ENCODE data around the gene ARHGEF40. TPM values are rescaled to one million over a fixed set of nuclear protein-coding genes. Genes with fewer than 3 reads are reported as not detected.

The ARHGEF40 gene
- total RNA-seq, 2 experiments from 2014 or later = 0.09 TPM; not detected in 1

DNA sequence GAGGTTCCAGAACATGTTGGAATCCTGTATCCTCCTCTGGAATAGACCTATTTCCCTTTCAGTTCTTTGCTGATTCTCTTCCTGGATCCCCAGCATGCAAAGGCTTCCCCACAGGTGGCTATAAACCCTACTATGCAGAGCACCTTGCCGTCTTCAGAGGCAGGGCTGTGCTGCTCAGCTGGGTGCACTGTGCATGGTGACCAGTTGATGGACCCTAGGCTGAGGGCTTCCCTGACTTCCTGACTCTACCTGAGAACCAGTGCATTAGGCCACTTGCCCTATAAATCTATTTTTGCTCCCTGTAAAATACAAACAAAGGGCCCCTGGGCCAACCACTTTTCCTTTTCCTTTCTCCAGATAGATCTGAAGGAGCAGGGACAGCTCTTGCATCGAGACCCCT lies 14.3 kb downstream of the ARHGEF40 start:
- ATAC-seq = no peak

GRCh38 chr14:21084998-21085853 lies 15.1 kb downstream of the ARHGEF40 start:
- CTCF ChIA-PET = interaction anchor here (1.6 to 11.6 kb wide), 4 partner anchors 7 to 20 kb away, joined by 5 to 339 read pairs (median 26); partner anchors contain the start of genes ARHGEF40 and TMEM253
- H3K27ac Mint-ChIP-seq = no peak overlapping the region
- DNase-seq (no peak), ATAC-seq (no peak)
- H3K4me3 Mint-ChIP-seq = no peak overlapping the region
- H3K36me3 Mint-ChIP-seq = no peaks in the 10 kb centered on the region
- H3K27me3 Mint-ChIP-seq = no peaks in the 10 kb centered on the region
- H3K9me3 Mint-ChIP-seq (ENCODE audit: low read depth) = no peaks in the 10 kb centered on the region
- peaks cover 23% of the 10 kb centered on the region for H3K4me1 Mint-ChIP-seq

More for the DNA sequence above, 14.3 kb downstream of the ARHGEF40 start:
- CTCF ChIA-PET = interaction anchor here (0.6 to 1.8 kb wide), 5 partner anchors 8 to 25 kb away, joined by 3 to 6 read pairs (median 5); no protein-coding TSS in a partner anchor
- no peak for DNase-seq
- Mint-ChIP-seq H3K36me3 (no peaks in the 10 kb centered on the region), H3K27ac (no peak overlapping the region), H3K4me1 (peaks cover 23% of the 10 kb centered on the region), H3K4me3 (no peak overlapping the region), H3K9me3 (ENCODE audit: low read depth) (no peaks in the 10 kb centered on the region), H3K27me3 (no peaks in the 10 kb centered on the region)

- H3K4me3 Mint-ChIP-seq = no peak overlapping the region
- no peak for ATAC-seq
These were observed 16.8 kb downstream of the ARHGEF40 start for GRCh38 chr14:21086908-21087293.

GRCh38 chr14:21087294-21088091 lies 17.4 kb downstream of the ARHGEF40 start:
- Mint-ChIP-seq H3K4me3 (no peak overlapping the region), H3K27me3 (no peaks in the 10 kb centered on the region), H3K36me3 (no peaks in the 10 kb centered on the region), H3K27ac (no peak overlapping the region), H3K4me1 (peaks cover 24% of the 10 kb centered on the region), H3K9me3 (ENCODE audit: low read depth) (no peaks in the 10 kb centered on the region)
- CTCF ChIA-PET = interaction anchor here (1.0 to 11.6 kb wide), 8 partner anchors 10 to 116 kb away, joined by 3 to 339 read pairs (median 24); partner anchors contain the start of genes ARHGEF40, NDRG2 and TMEM253
- DNase-seq (peak; percentile 78), ATAC-seq (peak; percentile 80)

More at GRCh38 chr14:21086908-21087293, 16.8 kb downstream of the ARHGEF40 start:
- no peaks in the 10 kb centered on the region for H3K9me3 Mint-ChIP-seq (ENCODE audit: low read depth)
- H3K4me1 Mint-ChIP-seq = peaks cover 23% of the 10 kb centered on the region
- CTCF ChIA-PET = interaction anchor here (1.0 to 11.6 kb wide), 7 partner anchors 11 to 81 kb away, joined by 3 to 339 read pairs (median 46); partner anchors contain the start of genes ARHGEF40, NDRG2 and TMEM253
- DNase-seq = no peak
- H3K27ac Mint-ChIP-seq = peak overlapping the region; percentile 10
- no peaks in the 10 kb centered on the region for H3K27me3 Mint-ChIP-seq
- no peaks in the 10 kb centered on the region for H3K36me3 Mint-ChIP-seq

DNA sequence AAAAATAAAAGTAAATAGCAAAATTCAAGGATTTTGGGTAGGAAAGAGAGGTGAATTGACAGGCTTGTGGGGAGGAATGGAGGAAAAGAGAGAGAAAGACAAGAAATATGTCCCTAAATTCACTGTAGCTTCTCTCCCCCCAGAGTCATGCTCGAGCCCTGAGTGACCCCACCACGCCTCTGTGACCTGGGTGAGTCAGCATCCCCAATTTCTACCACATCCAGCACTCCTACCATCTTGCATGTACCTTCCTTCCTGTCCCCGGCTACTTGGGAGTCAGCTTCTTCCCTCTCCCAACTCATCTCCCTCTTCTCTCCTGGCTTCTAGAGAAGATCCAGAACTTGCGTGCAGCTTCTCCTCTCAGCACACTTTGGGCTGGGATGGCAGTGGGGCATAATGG lies 18.6 kb downstream of the ARHGEF40 start:
- ATAC-seq (no peak), DNase-seq (no peak)
- CTCF ChIA-PET = interaction anchor here (1.3 to 11.6 kb wide), 6 partner anchors 10 to 117 kb away, joined by 3 to 339 read pairs (median 48); partner anchors contain the start of genes ARHGEF40, TMEM253 and ZNF219
- Mint-ChIP-seq H3K27ac (no peak overlapping the region), H3K4me3 (no peak overlapping the region), H3K27me3 (no peaks in the 10 kb centered on the region), H3K36me3 (no peaks in the 10 kb centered on the region), H3K4me1 (peaks cover 30% of the 10 kb centered on the region), H3K9me3 (ENCODE audit: low read depth) (no peaks in the 10 kb centered on the region)

DNA sequence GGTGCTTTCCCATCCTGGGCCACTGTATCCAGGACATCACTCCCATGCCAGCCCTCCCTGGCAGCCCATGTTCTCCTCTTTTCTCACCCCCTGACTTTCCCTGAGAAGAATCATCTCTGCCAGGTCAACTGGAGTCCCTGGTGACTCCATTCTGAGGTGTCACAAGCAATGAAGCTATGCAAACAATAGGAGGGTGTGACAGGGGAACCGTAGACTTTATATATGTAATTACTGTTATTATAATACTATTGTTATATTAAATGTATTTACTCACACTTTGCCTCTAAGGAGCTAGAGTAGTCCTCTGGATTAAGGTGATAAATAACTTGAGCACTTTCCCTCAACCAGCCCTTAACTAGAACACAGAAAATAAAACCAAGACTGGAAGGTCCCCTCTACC lies 19.2 kb downstream of the ARHGEF40 start:
- ATAC-seq = no peak
- Mint-ChIP-seq H3K27me3 (no peaks in the 10 kb centered on the region), H3K4me1 (peaks cover 30% of the 10 kb centered on the region), H3K4me3 (no peak overlapping the region), H3K36me3 (no peaks in the 10 kb centered on the region), H3K9me3 (ENCODE audit: low read depth) (no peaks in the 10 kb centered on the region), H3K27ac (peak overlapping the region; percentile 50)
- CTCF ChIA-PET = interaction anchor here (0.8 to 11.6 kb wide), 8 partner anchors 9 to 118 kb away, joined by 3 to 339 read pairs (median 26); partner anchors contain the start of genes ARHGEF40, TMEM253 and ZNF219
- no peak for DNase-seq

DNA sequence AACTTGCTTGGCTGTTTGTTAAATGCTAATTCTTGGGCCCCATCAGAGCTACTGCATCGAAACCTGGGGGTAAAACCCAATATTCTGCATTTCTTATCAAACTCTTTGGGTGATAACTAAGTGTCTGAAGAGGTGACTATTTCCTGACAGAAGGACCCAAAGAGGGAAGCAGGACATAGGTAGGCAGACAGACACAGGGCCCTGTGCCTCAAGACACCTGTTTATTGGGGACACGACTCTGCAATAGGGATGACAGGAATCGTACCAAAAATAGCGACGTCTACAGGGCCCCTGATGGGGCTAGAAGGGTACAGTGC lies 19.7 kb downstream of the ARHGEF40 start:
- no peak overlapping the region for H3K4me3 Mint-ChIP-seq
- no peak overlapping the region for H3K27ac Mint-ChIP-seq
- no peaks in the 10 kb centered on the region for H3K27me3 Mint-ChIP-seq
- H3K9me3 Mint-ChIP-seq (ENCODE audit: low read depth) = no peaks in the 10 kb centered on the region
- DNase-seq (no peak), ATAC-seq (no peak)
- CTCF ChIA-PET = interaction anchor here (0.8 to 11.6 kb wide), 7 partner anchors 15 to 119 kb away, joined by 3 to 339 read pairs (median 46); partner anchors contain the start of genes ARHGEF40 and TMEM253
- no peaks in the 10 kb centered on the region for H3K36me3 Mint-ChIP-seq
- H3K4me1 Mint-ChIP-seq = peaks cover 30% of the 10 kb centered on the region

DNA sequence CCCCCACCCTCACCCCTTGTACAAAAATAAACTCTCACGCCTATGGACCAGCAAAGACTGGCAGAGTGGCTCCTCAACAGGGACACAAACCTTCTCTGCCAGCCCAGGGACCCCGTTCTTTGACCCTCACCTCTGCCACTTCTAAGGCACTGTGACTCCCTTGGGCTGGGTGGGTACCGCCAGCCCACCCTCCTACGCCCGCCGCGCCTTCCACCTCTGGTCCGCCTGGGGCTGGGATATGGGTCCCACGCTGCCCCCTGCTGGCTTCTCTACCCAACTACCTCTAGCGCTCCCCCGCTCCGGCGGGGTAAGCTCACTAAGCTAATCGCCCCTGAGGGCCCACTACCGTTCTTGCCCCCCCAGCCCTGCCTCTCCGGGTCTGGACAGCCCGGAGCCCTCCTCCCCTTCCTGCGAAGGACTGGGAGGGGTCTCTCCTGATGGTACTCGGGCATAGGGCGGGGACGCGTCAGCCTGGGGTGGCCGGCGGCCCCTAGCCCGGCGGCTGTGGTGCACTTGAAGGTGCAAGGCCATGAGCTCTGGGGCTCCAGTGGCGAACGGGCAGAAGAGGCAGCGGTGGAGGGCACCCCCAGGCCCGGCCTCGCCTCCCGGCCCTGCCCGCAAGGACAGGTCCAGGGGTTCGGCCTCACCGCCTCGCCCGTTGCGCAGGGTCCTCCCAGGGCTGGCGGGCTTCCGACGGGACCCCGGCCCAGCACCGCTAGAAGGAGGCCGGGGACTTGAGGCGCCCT lies 20.3 kb downstream of the ARHGEF40 start:
- H3K9me3 Mint-ChIP-seq (ENCODE audit: low read depth) = no peaks in the 10 kb centered on the region
- H3K4me1 Mint-ChIP-seq = peaks cover 30% of the 10 kb centered on the region
- DNase-seq (no peak), ATAC-seq (no peak)
- H3K4me3 Mint-ChIP-seq = no peak overlapping the region
- no peak overlapping the region for H3K27ac Mint-ChIP-seq
- CTCF ChIA-PET = interaction anchor here (0.7 to 11.6 kb wide), 8 partner anchors 15 to 116 kb away, joined by 3 to 339 read pairs (median 25); partner anchors contain the start of genes ARHGEF40 and TMEM253
- no peaks in the 10 kb centered on the region for H3K27me3 Mint-ChIP-seq
- no peaks in the 10 kb centered on the region for H3K36me3 Mint-ChIP-seq

- CTCF ChIA-PET = interaction anchor here (0.7 to 11.6 kb wide), 15 partner anchors 10 to 117 kb away, joined by 3 to 339 read pairs (median 8); partner anchors contain the start of genes ARHGEF40 and TMEM253
- no peaks in the 10 kb centered on the region for H3K9me3 Mint-ChIP-seq (ENCODE audit: low read depth)
- H3K4me3 Mint-ChIP-seq = no peak overlapping the region
- peaks cover 30% of the 10 kb centered on the region for H3K4me1 Mint-ChIP-seq
- H3K27me3 Mint-ChIP-seq = no peaks in the 10 kb centered on the region
- H3K36me3 Mint-ChIP-seq = no peaks in the 10 kb centered on the region
- DNase-seq = no peak
- no peak for ATAC-seq
- H3K27ac Mint-ChIP-seq = no peak overlapping the region
These were observed 21.0 kb downstream of the ARHGEF40 start for GRCh38 chr14:21090940-21091663.

GRCh38 chr14:21091821-21092272 lies 21.7 kb downstream of the ARHGEF40 start:
- no peak for DNase-seq
- Mint-ChIP-seq H3K27ac (no peak overlapping the region), H3K4me3 (no peak overlapping the region), H3K4me1 (peaks cover 25% of the 10 kb centered on the region), H3K36me3 (no peaks in the 10 kb centered on the region), H3K9me3 (ENCODE audit: low read depth) (no peaks in the 10 kb centered on the region), H3K27me3 (peaks cover 1% of the 10 kb centered on the region)
- CTCF ChIA-PET = interaction anchor here (0.5 to 11.6 kb wide), 31 partner anchors 8 to 347 kb away, joined by 3 to 339 read pairs (median 6); partner anchors contain the start of genes ARHGEF40, NDRG2, RNASE13 and RNASE8
- no peak for ATAC-seq

DNA sequence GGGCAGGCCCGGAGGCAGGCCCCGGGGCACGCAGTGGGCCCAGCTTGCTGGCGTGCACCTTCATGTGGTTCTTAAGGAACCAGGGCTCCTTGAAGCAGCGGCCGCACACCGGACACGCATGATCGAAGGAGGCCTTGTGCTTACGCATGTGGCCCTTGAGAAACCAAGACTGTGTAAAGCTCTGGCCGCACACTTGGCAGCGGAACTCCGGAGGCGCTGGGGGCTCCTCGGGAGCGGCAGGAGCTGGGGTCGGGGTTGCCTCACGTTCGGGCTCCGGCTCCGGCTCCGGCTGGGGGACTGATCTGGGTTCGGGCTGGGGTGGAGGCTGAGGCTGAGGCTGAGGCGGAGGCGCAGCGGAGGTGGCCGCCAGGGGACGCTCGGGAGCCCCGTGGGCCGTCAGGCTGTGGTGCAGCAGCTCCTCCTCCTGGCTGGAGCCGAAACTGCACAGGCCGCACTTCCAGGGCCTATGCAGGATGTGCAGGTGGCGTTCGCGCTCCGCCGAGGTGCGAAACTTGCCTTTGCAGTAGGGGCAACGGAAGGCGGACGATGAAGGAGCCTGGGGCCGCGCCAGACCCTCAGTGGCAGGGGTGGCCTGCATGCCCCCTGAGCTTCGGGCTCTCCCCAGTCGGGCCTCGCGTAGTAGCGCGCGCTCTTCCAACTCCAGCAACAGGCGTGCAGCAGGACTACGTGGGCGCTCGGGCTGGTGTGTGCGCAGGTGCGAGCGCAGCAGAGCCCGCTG lies 22.3 kb downstream of the ARHGEF40 start:
- no peaks in the 10 kb centered on the region for H3K9me3 Mint-ChIP-seq (ENCODE audit: low read depth)
- peaks cover 20% of the 10 kb centered on the region for H3K4me1 Mint-ChIP-seq
- H3K27ac Mint-ChIP-seq = no peak overlapping the region
- CTCF ChIA-PET = interaction anchor here (0.5 to 11.6 kb wide), 32 partner anchors 8 to 348 kb away, joined by 3 to 339 read pairs (median 6); partner anchors contain the start of genes ARHGEF40, NDRG2, RNASE13 and RNASE8
- ATAC-seq = peak; percentile 85
- H3K4me3 Mint-ChIP-seq = no peak overlapping the region
- peaks cover 7% of the 10 kb centered on the region for H3K27me3 Mint-ChIP-seq
- H3K36me3 Mint-ChIP-seq = no peaks in the 10 kb centered on the region
- peak; percentile 91 for DNase-seq
